ENCODE measurements around the gene TSPAN5.

Gene TSPAN5

GRCh38 chr4:98585596-98585995, 72.8 kb downstream of the TSPAN5 start:
- H3K27me3 ChIP-seq (ENCODE audit: control insufficient read depth in 1 of 2, insufficient read depth in 2 of 2, low read length in 2 of 2): no peaks in the 10 kb centered on the region
- H3K4me1 ChIP-seq (ENCODE audit: control insufficient read depth, insufficient read depth, low read length): no peaks in the 10 kb centered on the region
- no peak overlapping the region for H3K27ac ChIP-seq (ENCODE audit: low read length)
- H3K9ac ChIP-seq (ENCODE audit: low read length in 2 of 2): no peak overlapping the region
- no peaks in the 10 kb centered on the region for H3K9me3 ChIP-seq (ENCODE audit: control insufficient read depth in 2 of 2, low read length in 2 of 2)
- H3K36me3 ChIP-seq (ENCODE audit: control insufficient read depth in 2 of 2, insufficient read depth in 2 of 2, low read length in 2 of 2): no peaks in the 10 kb centered on the region
- H3K4me3 ChIP-seq (ENCODE audit: low read length in 2 of 2): no peak overlapping the region

- Histone ChIP-seq H3K36me3 (ENCODE audit: control insufficient read depth in 2 of 2, insufficient read depth in 2 of 2, low read length in 2 of 2) (no peaks in the 10 kb centered on the region), H3K27me3 (ENCODE audit: control insufficient read depth in 1 of 2, insufficient read depth in 2 of 2, low read length in 2 of 2) (no peaks in the 10 kb centered on the region), H3K4me1 (ENCODE audit: control insufficient read depth, insufficient read depth, low read length) (no peaks in the 10 kb centered on the region), H3K9me3 (ENCODE audit: control insufficient read depth in 2 of 2, low read length in 2 of 2) (no peaks in the 10 kb centered on the region), H3K27ac (ENCODE audit: low read length) (no peak overlapping the region), H3K9ac (ENCODE audit: low read length in 2 of 2) (no peak overlapping the region), H3K4me3 (ENCODE audit: low read length in 2 of 2) (no peak overlapping the region)
Measured at GRCh38 chr4:98584265-98584664, 74.1 kb downstream of the TSPAN5 start.

DNA sequence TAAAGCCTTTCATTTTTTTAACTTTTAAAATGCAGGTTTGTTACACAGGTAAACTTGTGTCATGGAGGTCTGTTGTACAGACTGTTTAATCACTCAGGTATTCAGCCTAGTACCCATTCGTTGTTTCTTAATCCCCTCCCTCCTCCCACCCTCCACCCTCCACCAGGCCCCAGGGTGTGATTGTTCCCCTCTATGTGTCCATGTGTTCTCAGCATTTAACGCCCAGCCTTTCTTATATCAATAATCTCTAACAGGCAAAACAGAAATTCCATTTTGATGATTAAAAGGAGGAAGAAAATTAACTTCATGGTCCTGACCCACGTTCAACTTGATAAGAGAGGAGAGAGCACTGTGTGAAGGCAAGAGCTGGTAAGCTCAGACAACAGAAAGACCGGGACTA, 75.1 kb downstream of the TSPAN5 start:
- Histone ChIP-seq H3K9ac (ENCODE audit: low read length in 2 of 2) (no peak overlapping the region), H3K4me1 (ENCODE audit: control insufficient read depth, insufficient read depth, low read length) (no peaks in the 10 kb centered on the region), H3K4me3 (ENCODE audit: low read length in 2 of 2) (no peak overlapping the region), H3K27me3 (ENCODE audit: control insufficient read depth in 1 of 2, insufficient read depth in 2 of 2, low read length in 2 of 2) (no peaks in the 10 kb centered on the region), H3K27ac (ENCODE audit: low read length) (no peak overlapping the region), H3K9me3 (ENCODE audit: control insufficient read depth in 2 of 2, low read length in 2 of 2) (no peaks in the 10 kb centered on the region), H3K36me3 (ENCODE audit: control insufficient read depth in 2 of 2, insufficient read depth in 2 of 2, low read length in 2 of 2) (no peaks in the 10 kb centered on the region)

GRCh38 chr4:98581126-98581525, 77.3 kb downstream of the TSPAN5 start:
- H3K9ac ChIP-seq (ENCODE audit: low read length in 2 of 2): no peak overlapping the region
- H3K27me3 ChIP-seq (ENCODE audit: control insufficient read depth in 1 of 2, insufficient read depth in 2 of 2, low read length in 2 of 2): no peaks in the 10 kb centered on the region
- no peaks in the 10 kb centered on the region for H3K36me3 ChIP-seq (ENCODE audit: control insufficient read depth in 2 of 2, insufficient read depth in 2 of 2, low read length in 2 of 2)
- no peaks in the 10 kb centered on the region for H3K9me3 ChIP-seq (ENCODE audit: control insufficient read depth in 2 of 2, low read length in 2 of 2)
- H3K4me3 ChIP-seq (ENCODE audit: low read length in 2 of 2): no peak overlapping the region
- no peak overlapping the region for H3K27ac ChIP-seq (ENCODE audit: low read length)
- peaks cover 6% of the 10 kb centered on the region for H3K4me1 ChIP-seq (ENCODE audit: control insufficient read depth, insufficient read depth, low read length)

GRCh38 chr4:98577956-98578355, 80.5 kb downstream of the TSPAN5 start:
- H3K9ac ChIP-seq (ENCODE audit: low read length in 2 of 2): no peak overlapping the region
- H3K27me3 ChIP-seq (ENCODE audit: control insufficient read depth in 1 of 2, insufficient read depth in 2 of 2, low read length in 2 of 2): no peaks in the 10 kb centered on the region
- H3K9me3 ChIP-seq (ENCODE audit: control insufficient read depth in 2 of 2, low read length in 2 of 2): no peaks in the 10 kb centered on the region
- H3K4me1 ChIP-seq (ENCODE audit: control insufficient read depth, insufficient read depth, low read length): peaks cover 17% of the 10 kb centered on the region
- H3K27ac ChIP-seq (ENCODE audit: low read length): no peak overlapping the region
- H3K4me3 ChIP-seq (ENCODE audit: low read length in 2 of 2): peak overlapping the region; percentile 47 to 49
- no peaks in the 10 kb centered on the region for H3K36me3 ChIP-seq (ENCODE audit: control insufficient read depth in 2 of 2, insufficient read depth in 2 of 2, low read length in 2 of 2)

- no peak overlapping the region for H3K9ac ChIP-seq (ENCODE audit: low read length in 2 of 2)
- no peaks in the 10 kb centered on the region for H3K9me3 ChIP-seq (ENCODE audit: control insufficient read depth in 2 of 2, low read length in 2 of 2)
- no peaks in the 10 kb centered on the region for H3K36me3 ChIP-seq (ENCODE audit: control insufficient read depth in 2 of 2, insufficient read depth in 2 of 2, low read length in 2 of 2)
- H3K4me3 ChIP-seq (ENCODE audit: low read length in 2 of 2): no peak overlapping the region
- no peaks in the 10 kb centered on the region for H3K27me3 ChIP-seq (ENCODE audit: control insufficient read depth in 1 of 2, insufficient read depth in 2 of 2, low read length in 2 of 2)
- peaks cover 17% of the 10 kb centered on the region for H3K4me1 ChIP-seq (ENCODE audit: control insufficient read depth, insufficient read depth, low read length)
- H3K27ac ChIP-seq (ENCODE audit: low read length): peak overlapping the region; percentile 88
Measured at GRCh38 chr4:98574816-98575215, 83.6 kb downstream of the TSPAN5 start.

DNA sequence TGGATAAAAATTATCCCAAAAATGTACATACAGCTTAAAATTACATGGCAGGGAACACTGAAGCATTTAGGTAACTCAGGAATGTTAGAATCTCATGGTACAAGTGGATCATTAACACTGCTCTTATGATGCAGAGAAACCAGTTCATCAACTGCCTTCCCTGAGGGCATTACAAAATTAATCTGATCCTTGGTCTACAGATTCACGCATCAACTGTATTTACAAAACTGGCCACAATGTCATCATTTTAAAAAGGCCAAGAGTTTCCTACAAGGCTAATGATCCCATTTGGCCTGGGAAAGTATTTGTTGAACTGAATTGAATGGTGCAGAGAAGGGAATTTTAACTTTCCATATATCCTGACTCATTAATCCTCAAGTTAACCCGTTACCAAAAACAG, 84.6 kb downstream of the TSPAN5 start:
- Histone ChIP-seq H3K27ac (ENCODE audit: low read length) (peak overlapping the region; percentile 88), H3K4me3 (ENCODE audit: low read length in 2 of 2) (no peak overlapping the region), H3K9me3 (ENCODE audit: control insufficient read depth in 2 of 2, low read length in 2 of 2) (no peaks in the 10 kb centered on the region), H3K36me3 (ENCODE audit: control insufficient read depth in 2 of 2, insufficient read depth in 2 of 2, low read length in 2 of 2) (no peaks in the 10 kb centered on the region), H3K27me3 (ENCODE audit: control insufficient read depth in 1 of 2, insufficient read depth in 2 of 2, low read length in 2 of 2) (no peaks in the 10 kb centered on the region), H3K4me1 (ENCODE audit: control insufficient read depth, insufficient read depth, low read length) (peaks cover 17% of the 10 kb centered on the region), H3K9ac (ENCODE audit: low read length in 2 of 2) (no peak overlapping the region)

DNA sequence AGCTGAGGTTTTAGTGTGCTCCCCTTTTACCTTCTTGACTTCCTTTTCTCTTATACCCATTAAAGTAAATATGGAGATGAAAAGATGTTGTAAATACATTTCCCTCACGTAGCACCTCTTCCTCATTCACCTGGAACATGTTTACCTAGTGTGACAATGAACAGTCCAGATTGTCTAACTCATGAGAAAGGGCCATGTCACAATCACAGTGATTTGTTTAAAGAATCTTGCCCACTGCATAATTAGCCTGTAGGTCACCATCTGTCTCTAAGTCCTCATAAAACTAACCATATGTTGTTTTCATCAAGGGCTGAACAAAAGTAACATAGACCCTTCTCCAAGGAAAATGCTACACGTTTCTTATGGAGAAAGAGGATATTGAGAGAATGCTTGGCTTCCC, 85.7 kb downstream of the TSPAN5 start:
- H3K27me3 ChIP-seq (ENCODE audit: control insufficient read depth in 1 of 2, insufficient read depth in 2 of 2, low read length in 2 of 2): no peaks in the 10 kb centered on the region
- no peak overlapping the region for H3K27ac ChIP-seq (ENCODE audit: low read length)
- no peaks in the 10 kb centered on the region for H3K36me3 ChIP-seq (ENCODE audit: control insufficient read depth in 2 of 2, insufficient read depth in 2 of 2, low read length in 2 of 2)
- H3K9ac ChIP-seq (ENCODE audit: low read length in 2 of 2): no peak overlapping the region
- peaks cover 15% of the 10 kb centered on the region for H3K4me1 ChIP-seq (ENCODE audit: control insufficient read depth, insufficient read depth, low read length)
- H3K4me3 ChIP-seq (ENCODE audit: low read length in 2 of 2): no peak overlapping the region
- no peaks in the 10 kb centered on the region for H3K9me3 ChIP-seq (ENCODE audit: control insufficient read depth in 2 of 2, low read length in 2 of 2)

DNA sequence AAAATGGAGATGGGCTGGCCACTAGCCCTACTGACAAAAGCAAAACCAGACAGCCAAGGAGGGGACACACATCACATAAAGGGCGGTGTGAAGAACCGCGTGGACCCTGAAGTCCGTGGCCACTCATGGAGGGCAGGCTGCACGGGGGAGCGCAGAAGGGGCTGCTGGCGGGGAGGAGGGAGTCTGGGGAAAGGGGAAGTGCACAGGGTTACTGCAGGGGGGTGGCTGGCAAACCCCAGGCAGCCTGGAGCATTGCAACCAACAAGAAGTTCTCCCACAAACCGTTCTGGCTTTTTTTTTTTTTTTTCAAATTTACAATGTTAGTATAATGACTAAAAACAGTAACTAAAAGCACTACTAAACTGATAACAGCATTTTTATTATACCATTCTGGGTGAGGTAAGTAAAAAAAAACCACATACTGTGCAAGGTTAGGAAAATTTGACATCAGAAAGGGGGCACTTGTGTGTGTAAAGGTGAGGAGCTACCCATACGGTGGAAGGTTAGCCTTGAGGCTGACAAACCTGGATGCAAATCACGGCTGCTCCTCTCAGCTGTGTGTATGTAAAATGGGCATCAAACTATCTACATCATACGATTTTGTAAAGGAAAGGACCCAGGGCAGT, 87.1 kb downstream of the TSPAN5 start:
- H3K27ac ChIP-seq (ENCODE audit: low read length): no peak overlapping the region
- no peak overlapping the region for H3K9ac ChIP-seq (ENCODE audit: low read length in 2 of 2)
- peaks cover 19% of the 10 kb centered on the region for H3K4me1 ChIP-seq (ENCODE audit: control insufficient read depth, insufficient read depth, low read length)

DNA sequence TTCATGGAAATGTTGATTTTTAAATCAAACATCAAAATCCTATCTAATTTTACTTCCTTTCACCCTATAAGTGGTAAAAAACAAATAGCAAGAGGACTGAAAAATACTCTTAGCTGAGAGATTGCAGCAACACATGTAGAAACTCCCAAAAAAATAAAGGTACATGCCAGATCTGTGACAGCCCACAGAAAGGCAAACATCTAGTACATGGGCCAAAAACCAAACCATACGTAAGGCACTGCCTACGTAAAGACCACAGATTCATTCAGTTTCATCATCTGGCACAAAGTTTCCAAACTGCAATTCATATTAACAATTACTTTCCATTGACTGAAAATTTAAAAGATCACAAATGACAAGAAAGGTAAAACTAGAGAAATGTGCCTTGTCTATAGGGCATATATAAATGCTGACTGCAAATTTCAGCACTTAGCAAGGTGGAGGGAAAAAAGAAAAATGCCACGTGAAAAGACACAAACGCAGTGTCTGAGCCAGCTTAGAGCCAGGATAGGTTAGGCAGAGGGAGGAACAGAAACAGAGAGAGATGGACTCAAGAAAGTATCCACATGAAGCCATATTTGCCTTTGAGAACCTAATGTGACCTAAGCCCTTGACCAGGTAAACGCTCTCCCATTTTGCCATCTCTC, 88.1 kb downstream of the TSPAN5 start:
- Histone ChIP-seq H3K4me3 (ENCODE audit: low read length in 2 of 2) (no peak overlapping the region), H3K4me1 (ENCODE audit: control insufficient read depth, insufficient read depth, low read length) (peaks cover 25% of the 10 kb centered on the region), H3K27ac (ENCODE audit: low read length) (no peak overlapping the region), H3K27me3 (ENCODE audit: control insufficient read depth in 1 of 2, insufficient read depth in 2 of 2, low read length in 2 of 2) (no peaks in the 10 kb centered on the region), H3K36me3 (ENCODE audit: control insufficient read depth in 2 of 2, insufficient read depth in 2 of 2, low read length in 2 of 2) (no peaks in the 10 kb centered on the region), H3K9me3 (ENCODE audit: control insufficient read depth in 2 of 2, low read length in 2 of 2) (no peaks in the 10 kb centered on the region), H3K9ac (ENCODE audit: low read length in 2 of 2) (no peak overlapping the region)

More for the DNA sequence above, 87.1 kb downstream of the TSPAN5 start:
- Histone ChIP-seq H3K27me3 (ENCODE audit: control insufficient read depth in 1 of 2, insufficient read depth in 2 of 2, low read length in 2 of 2) (no peaks in the 10 kb centered on the region), H3K4me3 (ENCODE audit: low read length in 2 of 2) (no peak overlapping the region), H3K36me3 (ENCODE audit: control insufficient read depth in 2 of 2, insufficient read depth in 2 of 2, low read length in 2 of 2) (no peaks in the 10 kb centered on the region), H3K9me3 (ENCODE audit: control insufficient read depth in 2 of 2, low read length in 2 of 2) (no peaks in the 10 kb centered on the region)

- Histone ChIP-seq H3K4me1 (ENCODE audit: control insufficient read depth, insufficient read depth, low read length) (peaks cover 15% of the 10 kb centered on the region), H3K27me3 (ENCODE audit: control insufficient read depth in 1 of 2, insufficient read depth in 2 of 2, low read length in 2 of 2) (no peaks in the 10 kb centered on the region), H3K9ac (ENCODE audit: low read length in 2 of 2) (no peak overlapping the region), H3K9me3 (ENCODE audit: control insufficient read depth in 2 of 2, low read length in 2 of 2) (no peaks in the 10 kb centered on the region), H3K27ac (ENCODE audit: low read length) (no peak overlapping the region), H3K36me3 (ENCODE audit: control insufficient read depth in 2 of 2, insufficient read depth in 2 of 2, low read length in 2 of 2) (no peaks in the 10 kb centered on the region), H3K4me3 (ENCODE audit: low read length in 2 of 2) (no peak overlapping the region)
Measured at GRCh38 chr4:98568941-98569663, 89.3 kb downstream of the TSPAN5 start.

Data from stomach smooth muscle (tissue), 2 donors.